Hair follicular keratinocyte (primary cell): Measurements from ENCODE around the gene TVP23B. TPM values are rescaled to one million over a fixed set of nuclear protein-coding genes. Genes with fewer than 3 reads are reported as not detected.

Source experiments
- total RNA-seq: library from RNA; depleted of rRNA; stranded (reverse); fragments of >200 nt; gene quantifications from 2 replicates; pipeline ENCODE4 v1.2.3, GENCODE V29; 2015

The TVP23B gene
- total RNA-seq = 38.9 and 42.7 TPM in 2 replicates

DNA sequence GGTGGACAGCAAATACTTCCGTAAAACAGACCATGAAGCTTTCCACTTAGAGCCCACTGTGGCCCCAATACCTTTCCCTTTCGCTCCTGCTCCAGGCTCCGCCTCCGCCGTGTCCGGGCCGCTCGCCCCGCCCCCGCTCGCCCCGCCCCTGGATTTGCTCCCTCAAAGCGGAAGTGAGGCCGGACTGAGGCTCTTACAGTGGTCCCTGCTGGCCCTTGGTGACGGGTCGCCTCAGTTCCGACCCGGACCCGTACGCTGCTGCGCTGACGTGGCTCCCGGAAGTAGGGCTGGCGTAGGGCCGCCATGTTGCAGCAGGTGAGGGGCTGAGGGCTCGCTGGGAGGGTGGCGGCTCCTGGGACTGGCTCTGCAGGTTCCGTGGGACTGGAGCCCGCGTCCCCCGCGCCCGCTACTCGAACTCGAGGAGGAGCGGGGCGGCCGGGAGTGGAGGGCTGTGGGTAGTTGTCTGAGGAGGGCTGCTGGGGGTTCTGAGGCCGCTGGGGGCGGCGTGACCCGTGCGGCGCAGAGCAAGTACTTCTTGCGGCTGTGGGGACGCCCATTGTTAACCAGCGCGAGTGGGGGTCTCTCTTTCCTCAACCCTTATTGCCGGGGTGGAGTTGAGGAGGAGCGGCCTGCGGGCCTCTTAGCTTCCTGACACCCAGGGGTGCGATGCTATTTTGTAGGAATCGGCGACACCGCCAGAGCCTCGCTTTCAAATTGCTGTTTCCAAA is at the start of gene TVP23B:
TSS of gene TVP23B (plus strand) at position 193 of the 728 bp plus-strand sequence. CDS start at position 304, 111 bp downstream.

DNA sequence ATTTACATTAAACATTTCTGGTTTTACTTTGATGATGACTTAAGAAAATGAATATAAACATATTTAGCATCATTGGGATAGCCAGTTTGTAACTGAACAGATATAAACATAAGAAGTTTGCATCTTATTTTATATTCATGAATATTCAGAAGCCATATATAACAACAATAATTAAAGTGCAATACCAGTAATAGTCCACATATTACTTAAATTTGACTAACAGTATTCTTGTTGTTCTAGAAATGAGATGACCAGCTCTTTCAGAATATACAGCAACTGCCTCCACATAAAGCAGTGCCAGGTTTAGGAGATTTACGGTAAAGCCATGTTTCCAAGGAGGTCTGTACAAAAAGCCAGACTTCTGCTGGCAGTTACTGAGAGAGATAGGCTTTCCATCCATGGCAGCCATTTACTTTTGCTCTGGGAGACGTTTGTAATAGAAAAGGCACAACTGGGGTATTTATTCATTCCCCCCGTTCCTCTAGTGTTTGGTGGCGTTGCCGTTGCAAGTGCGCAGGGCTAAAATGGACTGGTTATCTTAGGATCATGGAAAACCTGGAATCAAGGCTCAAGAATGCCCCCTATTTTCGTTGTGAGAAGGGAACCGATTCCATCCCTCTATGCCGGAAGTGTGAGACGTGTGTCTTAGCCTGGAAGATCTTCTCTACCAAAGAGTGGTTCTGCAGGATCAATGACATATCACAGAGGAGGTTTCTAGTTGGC is 37.1 kb upstream of the TVP23B start, which contains the start of gene FBXW10:
TSS of gene FBXW10 (plus strand) at position 356 of the 723 bp plus-strand sequence. CDS start at position 547, 191 bp downstream.

Other genes with a start within 250 kb of the TVP23B start
- not detected in 2 replicates for gene TBC1D28, start 136.8 kb upstream of the TVP23B start, total RNA-seq
- gene FOXO3B, start 98.9 kb upstream of the TVP23B start, total RNA-seq = 1.6 and 3.6 TPM in 2 replicates
- not detected in 2 replicates for gene FBXW10, start 37.1 kb upstream of the TVP23B start, total RNA-seq
- 21.6 and 28.6 TPM in 2 replicates for gene PRPSAP2, start 76.9 kb downstream of the TVP23B start, total RNA-seq
- gene SLC5A10, start 171.0 kb downstream of the TVP23B start, total RNA-seq = not detected in 2 replicates
- 50.9 and 75.6 TPM in 2 replicates for gene FAM83G, start 223.6 kb downstream of the TVP23B start, total RNA-seq